Peyer's patch (tissue), 4 donors: ENCODE data around the gene HDAC4. TPM values are rescaled to one million over a fixed set of nuclear protein-coding genes. Genes with fewer than 3 reads are reported as not detected.

Source experiments
- DNase-seq, 3 donors: peaks; one replicate each; pipeline ENCODE4 v3.0.0-alpha.2; 2017 to 2019
- H3K27ac ChIP-seq, 4 donors: fragments of 200-600 bp; sonication (generic); one replicate each; pipeline ENCODE4 v1.5.1; 2016 to 2019
- H3K27me3 ChIP-seq, 2 donors: fragments of 200-600 bp; sonication (generic); one replicate each; pipeline ENCODE4 v1.5.1; 2019
- H3K36me3 ChIP-seq, 3 donors: fragments of 200-600 bp; sonication (generic); one replicate each; pipeline ENCODE4 v1.5.1; 2016 to 2019
- H3K4me1 ChIP-seq, 4 donors: fragments of 200-600 bp; sonication (generic); one replicate each; pipeline ENCODE4 v1.5.1; 2016 to 2019
- H3K4me3 ChIP-seq, 4 donors: fragments of 200-600 bp; sonication (generic); 1 replicate in 3 of 4; 2 replicates in 1 of 4; pipeline ENCODE4 v1.5.1; 2016 to 2019; ENCODE audit warnings: mild to moderate bottlenecking in 1 of 4
- H3K9me3 ChIP-seq, 4 donors: fragments of 200-600 bp; sonication (generic); one replicate each; pipeline ENCODE4 v1.5.1; 2016 to 2019; ENCODE audit warnings: mild to moderate bottlenecking in 1 of 4
- CTCF ChIP-seq, 6 experiments: fragments of 450-650 bp in 4 of 6; fragments of 200-600 bp in 2 of 6; sonication (generic) in 1 of 6; IDR thresholded peaks; one replicate each; pipeline ENCODE4 v1.5.1; 2017 to 2019; ENCODE audit warnings: antibody characterized with exemption in 6 of 6, mild to moderate bottlenecking in 3 of 6, moderate library complexity in 1 of 6
- POLR2A ChIP-seq, 2 donors: fragments of 450-650 bp; IDR thresholded peaks; one replicate each; pipeline ENCODE4 v1.5.1; 2017; ENCODE audit warnings: antibody characterized with exemption in 2 of 2, mild to moderate bottlenecking in 2 of 2, moderate library complexity in 2 of 2
- total RNA-seq, 4 donors: library from RNA; depleted of rRNA; stranded (reverse); fragments of >200 nt; gene quantifications; one replicate each; pipeline ENCODE4 v1.1.0, GENCODE V29; 2016

Gene HDAC4
- total RNA-seq, 4 donors from 2014 or later = 28.9 to 198 (median 102) TPM

- H3K36me3 ChIP-seq = no peaks in the 10 kb centered on the region
- no peak overlapping the region for H3K4me3 ChIP-seq
- H3K4me1 ChIP-seq = peaks cover 0 to 28% (median 0%) of the 10 kb centered on the region in 4 donors
- no peak overlapping the region for H3K27ac ChIP-seq
- no peaks in the 10 kb centered on the region for H3K9me3 ChIP-seq
- DNase-seq = peak in 2 of 3 donors; percentile 32 to 39
- TF ChIP-seq CTCF (IDR thresholded peaks at IDR 0.05) (no peak), POLR2A (IDR thresholded peaks at IDR 0.05) (no peak)
- H3K27me3 ChIP-seq = no peaks in the 10 kb centered on the region
These were observed 8.8 kb downstream of the HDAC4 start for GRCh38 chr2:239392072-239392357.

- H3K4me1 ChIP-seq = peaks cover 0 to 28% (median 0%) of the 10 kb centered on the region in 4 donors
- no peak overlapping the region for H3K27ac ChIP-seq
- no peaks in the 10 kb centered on the region for H3K36me3 ChIP-seq
- peak in 2 of 3 donors; percentile 18 to 29 for DNase-seq
- TF ChIP-seq POLR2A (IDR thresholded peaks at IDR 0.05) (no peak), CTCF (IDR thresholded peaks at IDR 0.05) (no peak)
- no peak overlapping the region for H3K4me3 ChIP-seq
- no peaks in the 10 kb centered on the region for H3K9me3 ChIP-seq
- no peaks in the 10 kb centered on the region for H3K27me3 ChIP-seq
These were observed 9.3 kb downstream of the HDAC4 start for GRCh38 chr2:239391286-239392071.

DNA sequence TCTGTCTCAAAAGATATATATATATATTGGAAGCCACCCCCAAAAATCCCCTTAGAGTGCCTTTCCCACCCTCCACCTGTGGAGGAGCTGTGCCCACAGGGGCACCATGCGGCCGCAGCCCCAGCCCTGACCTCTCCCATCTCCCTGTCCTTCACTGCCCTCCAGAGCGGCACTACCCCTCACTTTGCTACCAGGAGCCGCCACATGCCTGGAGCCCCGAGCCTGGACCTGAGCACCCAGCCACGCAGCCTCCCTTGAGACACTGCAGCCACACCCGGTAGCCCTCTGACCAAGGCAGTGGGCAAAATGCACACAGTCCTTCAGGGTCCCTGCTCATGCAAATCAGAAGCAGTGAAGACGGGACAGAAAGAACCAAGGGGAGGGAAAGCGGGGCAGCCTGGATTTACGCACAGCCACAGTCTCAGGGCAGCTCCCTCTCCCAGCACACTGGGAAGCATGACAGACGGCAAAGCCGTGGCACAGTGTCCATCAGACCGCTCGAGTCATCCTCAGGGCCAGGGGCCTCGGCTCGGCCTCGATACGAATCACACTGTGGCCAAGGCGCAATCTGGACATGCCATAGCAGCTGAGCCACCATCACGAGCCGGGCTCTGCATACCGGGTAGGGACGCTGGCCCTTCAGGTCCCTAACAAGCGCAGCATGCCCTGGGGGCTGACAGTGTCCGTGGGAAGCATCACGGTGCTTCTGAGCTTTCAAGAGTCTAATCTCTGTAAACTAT lies 10.1 kb downstream of the HDAC4 start:
- Histone ChIP-seq H3K4me3 (no peak overlapping the region), H3K9me3 (no peaks in the 10 kb centered on the region), H3K36me3 (no peaks in the 10 kb centered on the region), H3K4me1 (peaks cover 0 to 28% (median 0%) of the 10 kb centered on the region in 4 donors), H3K27ac (no peak overlapping the region), H3K27me3 (no peaks in the 10 kb centered on the region)
- peak in 2 of 3 donors; percentile 19 to 36 for DNase-seq
- TF ChIP-seq CTCF (IDR thresholded peaks at IDR 0.05) (no peak), POLR2A (IDR thresholded peaks at IDR 0.05) (no peak)

DNA sequence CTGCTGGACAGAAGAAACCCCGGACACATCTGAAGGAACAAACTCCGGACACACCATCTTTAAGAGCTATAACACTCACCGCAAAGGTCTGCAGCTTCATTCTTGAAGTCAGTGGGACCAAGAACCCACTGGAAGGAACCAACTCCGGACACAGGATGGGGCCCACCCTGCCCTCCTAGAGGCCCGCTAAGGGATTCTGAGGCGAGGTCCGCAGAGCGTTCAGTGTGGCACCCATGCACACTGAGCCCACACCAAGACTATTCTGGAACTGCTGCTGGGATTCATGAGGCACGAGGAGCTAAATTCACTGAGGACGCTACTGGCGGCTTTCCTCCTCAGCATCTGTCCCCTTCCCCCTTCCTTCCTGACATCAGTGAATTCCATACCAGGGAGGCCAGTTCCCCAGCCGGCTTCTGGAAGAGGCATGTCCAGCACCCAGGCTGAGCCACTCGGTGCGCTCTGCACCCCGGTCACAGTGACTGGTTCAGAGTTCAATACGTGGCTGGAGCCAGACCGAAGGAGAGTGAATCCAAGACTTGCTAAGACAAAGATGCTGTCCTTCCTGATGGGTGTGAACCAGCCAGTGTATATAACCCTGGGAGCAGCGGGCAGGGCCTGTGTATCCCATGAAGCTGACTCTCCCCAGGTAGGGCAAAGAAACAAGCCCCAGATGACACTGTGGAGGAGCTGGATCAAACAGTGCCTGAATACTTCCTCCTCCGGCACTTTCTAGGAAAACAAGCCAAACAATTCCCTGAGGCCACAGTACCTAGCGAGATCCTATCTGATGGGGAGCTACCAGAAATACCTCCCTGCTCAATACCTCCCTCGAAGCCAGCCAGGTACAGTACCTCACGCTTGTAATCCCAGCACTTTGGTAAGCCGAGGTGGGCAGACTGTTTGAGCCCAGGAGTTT lies 11.1 kb downstream of the HDAC4 start:
- H3K4me1 ChIP-seq = peaks cover 0 to 23% (median 0%) of the 10 kb centered on the region in 4 donors
- no peaks in the 10 kb centered on the region for H3K27me3 ChIP-seq
- H3K27ac ChIP-seq = no peak overlapping the region
- no peaks in the 10 kb centered on the region for H3K9me3 ChIP-seq
- no peaks in the 10 kb centered on the region for H3K36me3 ChIP-seq
- no peak overlapping the region for H3K4me3 ChIP-seq
- peak in 1 of 3 donors; percentile 41 for DNase-seq
- TF ChIP-seq POLR2A (IDR thresholded peaks at IDR 0.05) (no peak), CTCF (IDR thresholded peaks at IDR 0.05) (no peak)
